GM23248 (cell line): ENCODE measurements around the gene ZFY. TPM values are rescaled to one million over a fixed set of nuclear protein-coding genes. Genes with fewer than 3 reads are reported as not detected.

ENCODE experiments used
- DNase-seq: peaks from one replicate; pipeline ENCODE4 v3.0.0-alpha.2; 2015
- H2AFZ ChIP-seq: fragments of 200-600 bp; sonication (generic); 2 replicates; pipeline ENCODE4 v1.6.1; 2016; ENCODE audit warnings: antibody characterized with exemption
- H3F3A ChIP-seq: fragments of 200-600 bp; sonication (generic); 2 replicates; pipeline ENCODE4 v1.6.1; 2016; ENCODE audit warnings: mild to moderate bottlenecking, antibody characterized with exemption, mixed run types; ENCODE audit not compliant: insufficient read depth
- H3K27ac ChIP-seq: fragments of 200-600 bp; sonication (generic); 2 replicates; pipeline ENCODE4 v1.5.1; 2016; ENCODE audit warnings: mild to moderate bottlenecking
- H3K27me3 ChIP-seq: fragments of 200-600 bp; sonication (generic); replicated peaks from 2 replicates; pipeline ENCODE4 v1.6.1; 2016; ENCODE audit warnings: mild to moderate bottlenecking; ENCODE audit not compliant: insufficient read depth
- H3K36me3 ChIP-seq: fragments of 200-600 bp; sonication (generic); 2 replicates; pipeline ENCODE4 v1.6.1; 2016; ENCODE audit warnings: low read depth, mild to moderate bottlenecking
- H3K4me1 ChIP-seq: fragments of 200-600 bp; sonication (generic); 2 replicates; pipeline ENCODE4 v1.6.1; 2016; ENCODE audit warnings: mild to moderate bottlenecking; ENCODE audit not compliant: insufficient read depth
- H3K4me2 ChIP-seq: fragments of 200-600 bp; sonication (generic); one replicate; pipeline ENCODE4 v1.6.1; 2016; ENCODE audit warnings: mild to moderate bottlenecking; ENCODE audit not compliant: unreplicated experiment
- H3K4me3 ChIP-seq: fragments of 200-600 bp; sonication (generic); 2 replicates; pipeline ENCODE4 v1.5.1; 2016; ENCODE audit warnings: mild to moderate bottlenecking
- H3K79me2 ChIP-seq: fragments of 200-600 bp; sonication (generic); 2 replicates; pipeline ENCODE4 v1.6.1; 2016; ENCODE audit warnings: mild to moderate bottlenecking; ENCODE audit not compliant: insufficient read depth
- H3K9ac ChIP-seq: fragments of 200-600 bp; sonication (generic); 2 replicates; pipeline ENCODE4 v1.6.1; 2016; ENCODE audit warnings: mild to moderate bottlenecking
- H3K9me2 ChIP-seq: fragments of 200-600 bp; sonication (generic); 2 replicates; pipeline ENCODE4 v1.6.1; 2016; ENCODE audit warnings: mixed run types, mild to moderate bottlenecking, moderate library complexity; ENCODE audit not compliant: insufficient read depth
- H3K9me3 ChIP-seq: fragments of 200-600 bp; sonication (generic); one replicate; pipeline ENCODE4 v1.6.1; 2017; ENCODE audit warnings: low read depth
- H4K20me1 ChIP-seq: fragments of 200-600 bp; sonication (generic); 2 replicates; pipeline ENCODE4 v1.6.0; 2016; ENCODE audit not compliant: insufficient read depth
- EZH2 ChIP-seq: fragments of 200-600 bp; sonication (generic); IDR thresholded peaks from 2 replicates; pipeline ENCODE4 v1.6.1; 2018; ENCODE audit warnings: antibody characterized with exemption, mild to moderate bottlenecking; ENCODE audit not compliant: insufficient read depth, poor library complexity, severe bottlenecking
- EZH2phosphoT487 ChIP-seq: fragments of 200-600 bp; sonication (generic); IDR thresholded peaks from 2 replicates; pipeline ENCODE4 v1.6.1; 2018; ENCODE audit warnings: antibody characterized with exemption, moderate library complexity, mild to moderate bottlenecking, low read depth; ENCODE audit not compliant: insufficient read depth
- WGBS, 2 experiments: methylation state at CpG; one replicate each; pipeline ENCODE4 v1.1.6; 2015 to 2017; ENCODE audit warnings: low lambda C conversion rate in 2 of 2, low coverage in 1 of 2; ENCODE audit errors: missing lambda C conversion rate in 2 of 2; 5-methylcytosine and 5-hydroxymethylcytosine counted together
- in situ Hi-C: fragments of 300-500 bp; cut with MboI; formaldehyde crosslinking; loops from 2 replicates; pipeline ENCODE4 v1.15.0; 2020
- polyA plus RNA-seq: library from polyadenylated mRNA; unstranded; fragments of >200 nt; fragmentation: Nextera tagmentation; extraction: Ambion mirVana; gene quantifications from 2 replicates; pipeline ENCODE4 v1.2.1, GENCODE V29; 2016
- total RNA-seq: library from RNA; depleted of rRNA; stranded (reverse); fragments of >200 nt; shearing (Covaris generic); gene quantifications from 2 replicates; pipeline ENCODE4 v1.2.3, GENCODE V29; 2014

ZFY gene
- total and polyA plus RNA-seq, 2 experiments from 2014 or later = 10.0 to 14.6 TPM

DNA sequence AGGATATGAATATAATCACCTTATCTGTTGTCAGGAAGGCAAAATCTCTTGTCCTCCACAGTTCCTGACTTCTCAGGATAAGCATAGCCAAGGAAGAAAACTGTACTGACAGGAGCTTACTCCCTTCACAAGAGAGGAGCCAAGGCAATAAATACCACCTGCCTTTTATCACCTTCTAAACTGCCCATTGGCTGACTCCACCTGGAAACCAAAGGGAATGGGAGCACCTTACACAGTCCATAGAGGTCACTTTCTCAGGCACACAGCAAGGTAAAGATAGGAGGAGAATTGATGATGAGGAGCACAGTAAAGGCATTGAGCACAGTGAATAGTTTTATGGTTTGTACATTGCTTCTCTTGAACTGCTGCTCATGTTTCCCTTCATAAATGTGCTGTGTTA, 72.8 kb downstream of the ZFY start:
- H3K9me3 ChIP-seq = no peaks in the 10 kb centered on the region
- H3K4me2 ChIP-seq = no peak overlapping the region
- H3K4me3 ChIP-seq = no peak overlapping the region
- H3F3A ChIP-seq = no peaks in the 10 kb centered on the region
- TF ChIP-seq EZH2 (no peak), EZH2phosphoT487 (no peak)
- H3K79me2 ChIP-seq = no peaks in the 10 kb centered on the region
- H3K27me3 ChIP-seq = no peaks in the 10 kb centered on the region
- no peak for DNase-seq
- in situ Hi-C loops = no loop called here
- no peaks in the 10 kb centered on the region for H4K20me1 ChIP-seq
- no peak overlapping the region for H3K27ac ChIP-seq
- H3K9ac ChIP-seq = no peak overlapping the region
- no peaks in the 10 kb centered on the region for H3K9me2 ChIP-seq
- no peak overlapping the region for H2AFZ ChIP-seq
- H3K4me1 ChIP-seq = no peaks in the 10 kb centered on the region; the same call in 1 of the 2 replicates
- no peaks in the 10 kb centered on the region for H3K36me3 ChIP-seq

DNA sequence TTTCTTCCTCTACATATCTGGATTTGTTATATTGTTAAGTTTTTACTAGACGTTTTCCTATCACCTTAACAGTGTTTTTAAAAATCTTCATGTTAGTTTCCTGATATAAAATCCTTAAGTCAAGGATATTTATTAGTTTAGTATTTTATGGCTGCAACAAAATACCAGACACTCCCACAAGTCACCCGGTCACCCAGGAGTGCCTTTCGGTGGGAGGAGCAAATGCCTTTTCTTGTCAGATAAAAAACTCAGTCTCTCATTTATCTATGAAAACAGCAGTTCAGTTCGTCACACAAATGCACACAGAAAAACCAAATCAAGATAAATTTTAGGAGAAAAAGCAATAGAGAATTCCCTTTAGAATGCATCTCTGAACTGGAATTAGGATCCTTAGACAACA, 77.0 kb downstream of the ZFY start:
- H3K9me2 ChIP-seq = no peaks in the 10 kb centered on the region
- H3K27me3 ChIP-seq = no peaks in the 10 kb centered on the region
- H3K4me3 ChIP-seq = no peak overlapping the region
- no peaks in the 10 kb centered on the region for H3K4me1 ChIP-seq
- no peaks in the 10 kb centered on the region for H3K9me3 ChIP-seq
- no peaks in the 10 kb centered on the region for H3F3A ChIP-seq
- TF ChIP-seq EZH2phosphoT487 (no peak), EZH2 (no peak)
- in situ Hi-C loops = no loop called here
- no peaks in the 10 kb centered on the region for H4K20me1 ChIP-seq
- H2AFZ ChIP-seq = no peak overlapping the region
- H3K36me3 ChIP-seq = no peaks in the 10 kb centered on the region
- 56 to 74% methylated on average over 4 of the region's 4 CpGs for WGBS, 2 experiments
- H3K79me2 ChIP-seq = no peaks in the 10 kb centered on the region
- H3K27ac ChIP-seq = no peak overlapping the region
- H3K9ac ChIP-seq = no peak overlapping the region
- DNase-seq = no peak
- no peak overlapping the region for H3K4me2 ChIP-seq

DNA sequence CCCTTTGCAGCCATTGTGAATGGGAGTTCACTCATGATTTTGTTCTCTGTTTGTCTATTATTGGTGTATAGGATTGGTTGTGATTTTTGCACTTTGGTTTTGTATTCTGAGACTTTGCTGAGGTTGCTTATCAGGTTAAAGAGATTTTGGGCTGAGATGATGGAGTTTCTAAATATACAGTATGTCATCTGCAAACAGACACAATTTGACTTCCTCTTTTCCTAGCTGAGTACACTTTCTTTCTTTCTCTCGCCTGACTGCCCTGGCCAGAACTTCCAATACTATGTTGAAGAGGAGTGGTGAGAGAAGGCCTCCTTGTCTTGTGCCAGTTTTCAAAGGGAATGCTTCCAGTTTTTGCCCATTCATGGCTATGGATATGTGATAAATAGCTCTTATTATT, 81.4 kb downstream of the ZFY start:
- Histone ChIP-seq H4K20me1 (no peaks in the 10 kb centered on the region), H3K9me3 (no peaks in the 10 kb centered on the region), H3K4me2 (no peak overlapping the region), H3K36me3 (no peaks in the 10 kb centered on the region), H3K79me2 (no peaks in the 10 kb centered on the region), H3K9me2 (no peaks in the 10 kb centered on the region), H3K27me3 (no peaks in the 10 kb centered on the region), H3F3A (no peaks in the 10 kb centered on the region), H3K4me3 (no peak overlapping the region), H2AFZ (no peak overlapping the region), H3K4me1 (no peaks in the 10 kb centered on the region), H3K27ac (no peak overlapping the region), H3K9ac (no peak overlapping the region)
- in situ Hi-C loops = no loop called here
- no peak for DNase-seq
- 45 to 61% methylated on average over 1 of the region's 1 CpG for WGBS, 2 experiments
- TF ChIP-seq EZH2phosphoT487 (no peak), EZH2 (no peak)

DNA sequence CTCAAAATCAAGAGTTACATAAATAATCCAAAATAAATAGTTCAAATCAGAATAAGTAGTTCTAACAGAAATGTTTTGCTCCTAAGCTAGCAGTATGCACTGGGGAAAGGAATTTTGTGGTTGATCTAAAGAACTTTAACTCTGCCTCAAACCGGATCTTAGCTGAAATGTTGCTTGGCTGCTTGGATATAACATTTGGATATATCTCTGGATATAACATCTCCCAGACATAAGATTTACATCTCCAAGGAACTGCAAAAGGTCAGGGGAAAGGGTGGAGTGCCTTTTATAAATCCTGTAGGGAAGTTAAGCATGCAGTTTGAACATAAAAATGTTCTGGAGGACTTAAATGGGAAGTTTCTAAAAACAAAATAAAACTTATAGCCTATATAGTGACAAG, 83.4 kb downstream of the ZFY start:
- DNase-seq = no peak
- TF ChIP-seq EZH2phosphoT487 = no peak
- TF ChIP-seq EZH2 = no peak
- H3K36me3 ChIP-seq = no peaks in the 10 kb centered on the region
- H3K9me3 ChIP-seq = no peaks in the 10 kb centered on the region
- no peaks in the 10 kb centered on the region for H3K9me2 ChIP-seq
- H3K4me1 ChIP-seq = no peaks in the 10 kb centered on the region
- no peak overlapping the region for H3K27ac ChIP-seq
- WGBS, 2 experiments = 0 to 17% methylated on average over 1 of the region's 1 CpG
- H3K4me2 ChIP-seq = no peak overlapping the region
- H3K27me3 ChIP-seq = no peaks in the 10 kb centered on the region
- no peak overlapping the region for H3K4me3 ChIP-seq
- no peaks in the 10 kb centered on the region for H3K79me2 ChIP-seq
- H4K20me1 ChIP-seq = no peaks in the 10 kb centered on the region
- in situ Hi-C loops = no loop called here
- H3K9ac ChIP-seq = no peak overlapping the region
- no peaks in the 10 kb centered on the region for H3F3A ChIP-seq
- no peak overlapping the region for H2AFZ ChIP-seq

DNA sequence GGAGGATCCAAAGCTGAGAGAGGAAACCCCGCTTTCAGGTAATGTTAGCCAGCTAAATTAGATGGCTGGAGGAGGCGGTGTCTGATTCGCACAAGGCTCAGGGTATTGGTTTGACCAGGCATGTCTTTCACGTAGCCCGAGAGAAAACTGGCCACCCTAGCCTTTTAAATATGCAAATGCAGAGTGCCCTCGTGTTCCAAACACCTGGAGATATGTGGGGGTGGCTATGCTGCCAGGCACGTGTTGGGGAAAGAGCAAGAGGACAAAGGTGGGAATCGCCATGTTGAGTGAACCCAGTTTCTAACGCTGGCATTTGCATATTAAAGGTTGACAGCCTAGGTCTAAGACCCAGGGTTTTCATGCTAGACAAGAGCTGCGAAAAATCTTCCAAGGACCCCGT, 84.4 kb downstream of the ZFY start:
- in situ Hi-C loops = no loop called here
- Histone ChIP-seq H3K4me2 (no peak overlapping the region), H3K9ac (no peak overlapping the region), H3K27ac (no peak overlapping the region), H3K79me2 (no peaks in the 10 kb centered on the region), H3F3A (no peaks in the 10 kb centered on the region), H3K36me3 (no peaks in the 10 kb centered on the region), H3K4me1 (no peaks in the 10 kb centered on the region), H2AFZ (no peak overlapping the region), H3K4me3 (no peak overlapping the region), H3K27me3 (no peaks in the 10 kb centered on the region), H3K9me2 (no peaks in the 10 kb centered on the region), H3K9me3 (no peaks in the 10 kb centered on the region), H4K20me1 (no peaks in the 10 kb centered on the region)
- TF ChIP-seq EZH2phosphoT487 (no peak), EZH2 (no peak)
- no peak for DNase-seq
- 63 to 74% methylated on average over 7 to 11 of the region's 11 CpGs for WGBS, 2 experiments
